Neuronal stem cell (in vitro differentiated cells): ENCODE results near the gene MAP3K12.

Experiments
- DNase-seq: peaks from one replicate; pipeline ENCODE4 v3.0.0-alpha.2; 2013; ENCODE audit warnings: low spot score
- H2AFZ ChIP-seq: one replicate; pipeline ENCODE4 v1.6.1; 2013; ENCODE audit warnings: mild to moderate bottlenecking, low read length, inconsistent platforms
- H2AK5ac ChIP-seq: 2 replicates; pipeline ENCODE4 v1.6.1; 2013; ENCODE audit warnings: low read depth, mild to moderate bottlenecking, inconsistent platforms, low read length, moderate library complexity, mixed read lengths
- H2BK120ac ChIP-seq: 2 replicates; pipeline ENCODE4 v1.6.1; 2013; ENCODE audit warnings: low read depth, mild to moderate bottlenecking, inconsistent platforms, low read length, moderate library complexity, mixed read lengths
- H2BK12ac ChIP-seq: one replicate; pipeline ENCODE4 v1.6.1; 2013; ENCODE audit warnings: low read length, inconsistent platforms
- H2BK15ac ChIP-seq: 2 replicates; pipeline ENCODE4 v1.6.1; 2013; ENCODE audit warnings: mild to moderate bottlenecking, low read length, inconsistent platforms, mixed read lengths
- H2BK5ac ChIP-seq: one replicate; pipeline ENCODE4 v1.6.1; 2013; ENCODE audit warnings: inconsistent platforms, mild to moderate bottlenecking, low read length, moderate library complexity
- H3K14ac ChIP-seq: one replicate; pipeline ENCODE4 v1.6.1; 2013; ENCODE audit warnings: low read length, inconsistent platforms
- H3K18ac ChIP-seq: 2 replicates; pipeline ENCODE4 v1.6.1; 2013; ENCODE audit warnings: low read length, inconsistent platforms
- H3K23ac ChIP-seq: 2 replicates; pipeline ENCODE4 v1.6.1; 2013; ENCODE audit warnings: low read depth, mild to moderate bottlenecking, mixed read lengths, low read length, inconsistent platforms; ENCODE audit not compliant: poor library complexity
- H3K27ac ChIP-seq: replicated peaks from 3 replicates; pipeline ENCODE4 v1.5.1; 2013; ENCODE audit warnings: low read length, inconsistent platforms
- H3K27me3 ChIP-seq, 3 experiments: 2 replicates each; pipeline ENCODE4 v1.6.1; 2013; ENCODE audit warnings: low read length in 3 of 3, mild to moderate bottlenecking in 2 of 3, inconsistent platforms in 1 of 3, low read depth in 1 of 3, mixed read lengths in 1 of 3, moderate library complexity in 1 of 3; ENCODE audit not compliant: control insufficient read depth in 3 of 3, insufficient read depth in 3 of 3
- H3K36me3 ChIP-seq, 2 donors: replicated peaks in 1 of 2; 2 replicates each; pipeline ENCODE4 v1.6.1; 2013; ENCODE audit warnings: low read length in 2 of 2; ENCODE audit not compliant: control insufficient read depth in 2 of 2, insufficient read depth in 2 of 2
- H3K4ac ChIP-seq: 2 replicates; pipeline ENCODE4 v1.6.1; 2013; ENCODE audit warnings: inconsistent platforms, mild to moderate bottlenecking, low read length, moderate library complexity
- H3K4me1 ChIP-seq, 2 donors: 1 replicate in 1 of 2; 2 replicates in 1 of 2; pipeline ENCODE4 v1.6.1; 2013; ENCODE audit warnings: low read length in 2 of 2, low read depth in 1 of 2; ENCODE audit not compliant: control insufficient read depth in 2 of 2, insufficient read depth in 1 of 2
- H3K4me2 ChIP-seq: one replicate; pipeline ENCODE4 v1.6.1; 2013; ENCODE audit warnings: mild to moderate bottlenecking, low read length, inconsistent platforms; ENCODE audit not compliant: insufficient read depth, poor library complexity, severe bottlenecking
- H3K4me3 ChIP-seq, 2 donors: 2 replicates each; pipeline ENCODE4 v1.5.1; 2013; ENCODE audit warnings: low read length in 2 of 2, mild to moderate bottlenecking in 2 of 2, inconsistent platforms in 1 of 2, moderate library complexity in 1 of 2
- H3K79me1 ChIP-seq: one replicate; pipeline ENCODE4 v1.6.1; 2013; ENCODE audit warnings: low read depth, mild to moderate bottlenecking, inconsistent platforms, low read length, moderate library complexity
- H3K9ac ChIP-seq: one replicate; pipeline ENCODE4 v1.6.1; 2013; ENCODE audit warnings: mild to moderate bottlenecking, low read depth, low read length, inconsistent platforms; ENCODE audit not compliant: poor library complexity
- H3K9me3 ChIP-seq, 2 donors: replicated peaks in 1 of 2; 2 replicates each; pipeline versions ENCODE3 to v1.6.1; 2013; ENCODE audit warnings: low read length in 2 of 2, mild to moderate bottlenecking in 2 of 2, inconsistent platforms in 1 of 2, low read depth in 1 of 2, mixed read lengths in 1 of 2, moderate library complexity in 1 of 2; ENCODE audit not compliant: control insufficient read depth in 2 of 2, insufficient read depth in 1 of 2
- H4K8ac ChIP-seq: one replicate; pipeline ENCODE4 v1.6.1; 2013; ENCODE audit warnings: low read depth, mild to moderate bottlenecking, inconsistent platforms, low read length, moderate library complexity
- H4K91ac ChIP-seq: one replicate; pipeline ENCODE4 v1.6.1; 2013; ENCODE audit warnings: low read length, low read depth, mild to moderate bottlenecking, inconsistent platforms; ENCODE audit not compliant: poor library complexity
- WGBS, 2 donors: extraction: QIAGEN DNeasy Blood & Tissue Kit; methylation state at CpG; one replicate each; pipeline ENCODE4 v1.1.7; 2013; ENCODE audit warnings: missing lambda C conversion rate in 2 of 2, mixed read lengths in 1 of 2; ENCODE audit not compliant: insufficient read length in 2 of 2, insufficient replicate concordance in 1 of 2; ENCODE audit errors: extremely low coverage in 2 of 2; 5-methylcytosine and 5-hydroxymethylcytosine counted together

MAP3K12 gene

DNA sequence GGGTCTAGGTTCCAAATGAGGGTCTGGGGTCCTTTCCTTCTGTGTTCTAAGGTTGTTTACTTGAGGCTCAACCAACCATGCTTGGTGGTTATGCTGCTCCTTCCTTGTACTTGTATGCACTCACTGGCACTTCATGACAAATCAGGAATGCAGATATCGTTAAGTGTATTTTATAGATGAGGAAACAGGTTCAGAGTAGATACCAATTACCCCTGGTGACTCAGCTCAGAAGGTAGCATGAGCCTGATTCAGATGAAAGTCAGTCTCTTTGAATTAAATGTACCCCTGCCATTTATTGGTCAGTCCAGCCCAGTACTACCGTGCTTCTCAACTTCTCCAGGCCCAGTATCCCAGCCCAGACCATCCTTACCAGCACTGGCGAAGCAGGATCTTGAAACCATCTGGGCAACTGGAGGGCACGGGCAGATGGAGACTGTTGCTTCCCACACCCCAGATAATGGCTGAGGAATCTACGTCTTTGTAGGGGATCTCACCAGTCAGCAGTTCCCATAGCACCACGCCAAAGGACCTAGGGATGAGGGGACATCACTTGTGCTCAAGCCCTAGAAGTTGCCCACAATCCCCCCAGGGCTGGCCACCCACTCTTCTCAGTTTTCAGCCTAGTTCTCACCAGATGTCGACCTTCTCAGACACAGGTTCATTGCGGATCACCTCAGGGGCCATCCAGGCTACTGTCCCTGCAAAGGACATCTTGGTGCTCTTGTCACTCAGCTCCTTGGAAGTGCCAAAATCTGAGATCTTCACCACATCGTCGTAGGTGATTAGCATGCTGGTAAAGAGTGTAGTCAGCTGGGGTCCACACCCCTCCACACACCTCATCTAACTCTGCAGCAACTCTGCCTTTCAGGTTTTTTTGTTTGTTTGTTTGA, 14.3 kb downstream of the MAP3K12 start:
- Histone ChIP-seq H2BK15ac (no peak overlapping the region), H3K79me1 (peaks cover 3% of the 10 kb centered on the region), H4K91ac (no peak overlapping the region), H2BK12ac (no peak overlapping the region), H3K27ac (no peak overlapping the region), H3K23ac (no peak overlapping the region), H3K36me3 (peaks cover 57 to 81% of the 10 kb centered on the region in 2 donors), H2BK120ac (no peak overlapping the region), H3K4me3 (no peak overlapping the region), H2AFZ (no peak overlapping the region), H3K27me3 (no peaks in the 10 kb centered on the region), H3K4ac (no peak overlapping the region), H3K9me3 (no peaks in the 10 kb centered on the region), H3K14ac (no peak overlapping the region), H3K18ac (no peak overlapping the region), H2AK5ac (no peak overlapping the region), H3K4me2 (no peak overlapping the region), H3K9ac (no peak overlapping the region), H2BK5ac (no peak overlapping the region), H3K4me1 (peaks cover 3 to 10% of the 10 kb centered on the region in 2 donors), H4K8ac (no peak overlapping the region)
- DNase-seq, result no peak
- no CpG with 5 or more reads among the region's 10 CpGs for WGBS, 2 donors

DNA sequence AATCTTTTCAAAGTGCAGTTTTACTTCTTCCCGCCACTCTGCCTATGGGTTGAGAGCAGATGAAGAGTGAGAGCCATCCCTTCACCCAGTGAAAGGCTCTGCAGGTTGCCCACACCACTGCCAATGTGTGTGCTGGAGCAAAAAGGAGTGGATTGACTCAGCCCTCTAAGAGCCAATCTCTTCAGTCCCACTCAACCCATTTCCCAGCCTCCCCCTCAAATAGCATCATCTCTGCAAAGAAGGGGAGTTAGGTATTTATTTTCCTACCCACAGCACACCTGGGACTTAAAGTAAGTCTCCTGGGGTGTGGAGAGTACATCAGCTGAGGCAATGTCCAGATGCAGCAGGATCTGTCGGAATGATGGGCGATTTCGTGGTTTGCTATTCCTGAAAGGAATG, 15.3 kb downstream of the MAP3K12 start:
- no peak overlapping the region for H2BK15ac ChIP-seq
- H4K8ac ChIP-seq, result no peak overlapping the region
- H3K14ac ChIP-seq, result no peak overlapping the region
- H2BK120ac ChIP-seq, result no peak overlapping the region
- H3K23ac ChIP-seq, result no peak overlapping the region
- peaks cover 3% of the 10 kb centered on the region for H3K79me1 ChIP-seq
- DNase-seq, result no peak
- peaks cover 3 to 11% of the 10 kb centered on the region in 2 donors for H3K4me1 ChIP-seq
- no peaks in the 10 kb centered on the region for H3K9me3 ChIP-seq
- H2BK5ac ChIP-seq, result no peak overlapping the region
- no peak overlapping the region for H2AFZ ChIP-seq
- no peak overlapping the region for H2AK5ac ChIP-seq
- H3K36me3 ChIP-seq, result peaks cover 63 to 91% of the 10 kb centered on the region in 2 donors
- H3K18ac ChIP-seq, result no peak overlapping the region
- no CpG with 5 or more reads among the region's 4 CpGs for WGBS, 2 donors
- no peak overlapping the region for H3K4me3 ChIP-seq
- H2BK12ac ChIP-seq, result no peak overlapping the region
- H3K9ac ChIP-seq, result no peak overlapping the region
- H3K27ac ChIP-seq, result no peak overlapping the region
- H3K4me2 ChIP-seq, result no peak overlapping the region
- no peak overlapping the region for H3K4ac ChIP-seq
- H3K27me3 ChIP-seq, result no peaks in the 10 kb centered on the region
- H4K91ac ChIP-seq, result no peak overlapping the region

DNA sequence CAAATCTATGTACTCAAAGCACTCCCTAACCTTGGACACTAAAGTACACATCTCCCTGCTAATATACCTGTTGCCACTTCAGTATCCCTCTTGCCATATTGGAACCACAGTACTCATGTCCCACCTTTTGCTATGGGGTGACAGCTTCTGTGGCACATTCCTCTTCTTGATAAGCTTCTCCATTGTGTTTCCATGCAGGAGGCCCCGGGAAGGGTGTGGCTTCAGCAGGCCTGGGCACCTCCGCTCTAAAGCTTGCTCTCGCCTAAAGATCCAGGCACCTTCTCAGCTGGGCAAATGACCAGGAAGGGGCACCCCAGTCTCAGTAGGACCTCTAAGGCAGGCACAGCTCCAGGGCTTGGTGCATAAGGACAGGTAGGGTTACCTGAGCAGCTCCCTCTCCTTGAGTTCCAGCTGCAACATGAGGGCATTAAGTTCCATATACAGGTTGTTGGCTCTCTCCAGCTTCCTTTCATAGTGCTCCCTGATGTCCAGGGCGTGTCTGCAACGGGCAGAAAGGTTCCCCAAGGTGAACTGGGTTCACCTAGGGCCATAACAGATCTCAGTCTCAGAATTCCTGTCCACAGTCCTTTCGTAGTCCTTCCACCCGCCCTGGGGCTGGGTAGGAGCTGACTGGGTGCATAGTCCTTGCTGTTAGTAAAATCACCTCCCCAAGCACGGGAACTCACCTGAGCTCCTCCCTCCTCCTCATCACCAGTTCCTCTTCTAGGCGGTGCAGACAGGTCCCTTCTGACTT, 15.9 kb downstream of the MAP3K12 start:
- Histone ChIP-seq H3K36me3 (peaks cover 65 to 97% of the 10 kb centered on the region in 2 donors), H2BK15ac (no peak overlapping the region), H3K9me3 (no peaks in the 10 kb centered on the region), H3K4ac (no peak overlapping the region), H2AFZ (no peak overlapping the region), H4K8ac (no peak overlapping the region), H3K4me2 (no peak overlapping the region), H3K27ac (peak overlapping the region; percentile 25), H4K91ac (no peak overlapping the region), H3K23ac (peak overlapping the region; percentile 50), H3K27me3 (no peaks in the 10 kb centered on the region), H2BK120ac (no peak overlapping the region), H3K4me1 (peaks cover 5 to 13% of the 10 kb centered on the region in 2 donors), H3K18ac (no peak overlapping the region), H2AK5ac (no peak overlapping the region), H2BK12ac (no peak overlapping the region), H3K79me1 (peaks cover 3% of the 10 kb centered on the region), H2BK5ac (no peak overlapping the region), H3K14ac (no peak overlapping the region), H3K9ac (no peak overlapping the region), H3K4me3 (no peak overlapping the region)
- DNase-seq, result no peak
- no CpG with 5 or more reads among the region's 9 CpGs for WGBS, 2 donors

DNA sequence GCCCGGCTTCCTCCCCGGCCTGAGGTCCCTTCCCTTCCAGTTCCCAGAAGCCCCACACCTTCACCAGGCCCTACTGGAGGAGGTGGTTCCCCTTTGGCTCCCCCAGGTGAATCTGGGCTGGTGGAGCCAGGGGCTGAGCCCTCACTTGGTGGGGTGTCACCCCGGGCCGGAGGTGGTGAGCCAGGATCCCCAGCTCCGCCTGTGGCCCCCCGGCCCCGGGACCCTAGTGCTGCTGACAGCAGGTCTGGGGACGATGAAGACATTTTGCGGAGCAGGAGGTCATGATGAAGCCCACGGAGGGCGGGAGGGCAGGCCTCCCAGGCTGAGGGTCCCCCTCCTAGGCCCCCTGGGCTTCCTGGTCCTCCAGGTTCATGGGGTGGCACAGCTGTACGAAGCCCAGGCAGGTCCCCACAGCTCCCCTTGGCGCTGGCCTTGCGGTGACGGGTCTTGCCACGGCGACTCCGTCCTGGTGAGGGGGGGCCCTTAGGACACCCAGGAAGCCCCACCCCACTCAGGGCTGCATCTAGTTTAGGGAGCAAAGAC, 16.6 kb downstream of the MAP3K12 start:
- peaks cover 3% of the 10 kb centered on the region for H3K79me1 ChIP-seq
- H2BK120ac ChIP-seq, result no peak overlapping the region
- peaks cover 5 to 13% of the 10 kb centered on the region in 2 donors for H3K4me1 ChIP-seq
- DNase-seq, result no peak
- no peak overlapping the region for H3K14ac ChIP-seq
- WGBS, 2 donors, result no CpG with 5 or more reads among the region's 18 CpGs
- no peak overlapping the region for H2AK5ac ChIP-seq
- no peak overlapping the region for H2AFZ ChIP-seq
- H3K27me3 ChIP-seq, result no peaks in the 10 kb centered on the region
- H4K8ac ChIP-seq, result no peak overlapping the region
- no peak overlapping the region for H3K4me3 ChIP-seq
- H3K27ac ChIP-seq, result peak overlapping the region; percentile 25
- no peak overlapping the region for H2BK12ac ChIP-seq
- peaks cover 64 to 99% of the 10 kb centered on the region in 2 donors for H3K36me3 ChIP-seq
- no peak overlapping the region for H3K9ac ChIP-seq
- H3K18ac ChIP-seq, result no peak overlapping the region
- H3K23ac ChIP-seq, result peak overlapping the region; percentile 71
- H3K4ac ChIP-seq, result no peak overlapping the region
- no peaks in the 10 kb centered on the region for H3K9me3 ChIP-seq
- H2BK15ac ChIP-seq, result no peak overlapping the region
- peak overlapping the region; percentile 35 for H4K91ac ChIP-seq
- no peak overlapping the region for H2BK5ac ChIP-seq
- H3K4me2 ChIP-seq, result no peak overlapping the region
